Measurements from ENCODE around the gene RASAL2.

- TF ChIP-seq, protein P1, sequence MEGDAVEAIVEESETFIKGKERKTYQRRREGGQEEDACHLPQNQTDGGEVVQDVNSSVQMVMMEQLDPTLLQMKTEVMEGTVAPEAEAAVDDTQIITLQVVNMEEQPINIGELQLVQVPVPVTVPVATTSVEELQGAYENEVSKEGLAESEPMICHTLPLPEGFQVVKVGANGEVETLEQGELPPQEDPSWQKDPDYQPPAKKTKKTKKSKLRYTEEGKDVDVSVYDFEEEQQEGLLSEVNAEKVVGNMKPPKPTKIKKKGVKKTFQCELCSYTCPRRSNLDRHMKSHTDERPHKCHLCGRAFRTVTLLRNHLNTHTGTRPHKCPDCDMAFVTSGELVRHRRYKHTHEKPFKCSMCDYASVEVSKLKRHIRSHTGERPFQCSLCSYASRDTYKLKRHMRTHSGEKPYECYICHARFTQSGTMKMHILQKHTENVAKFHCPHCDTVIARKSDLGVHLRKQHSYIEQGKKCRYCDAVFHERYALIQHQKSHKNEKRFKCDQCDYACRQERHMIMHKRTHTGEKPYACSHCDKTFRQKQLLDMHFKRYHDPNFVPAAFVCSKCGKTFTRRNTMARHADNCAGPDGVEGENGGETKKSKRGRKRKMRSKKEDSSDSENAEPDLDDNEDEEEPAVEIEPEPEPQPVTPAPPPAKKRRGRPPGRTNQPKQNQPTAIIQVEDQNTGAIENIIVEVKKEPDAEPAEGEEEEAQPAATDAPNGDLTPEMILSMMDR (conservative IDR thresholded peaks at IDR 0.05; ENCODE audit: low read depth in 2 of 2) = no peak
- TF ChIP-seq POLR2AphosphoS5 (IDR thresholded peaks at IDR 0.05; ENCODE audit: low read depth) (no peak), ZNF114 (CRISPR knock-in tag; IDR thresholded peaks at IDR 0.05) (no peak), ZNF331 (CRISPR knock-in tag; IDR thresholded peaks at IDR 0.05; ENCODE audit: low read depth) (no peak), EZH2phosphoT487 (IDR thresholded peaks at IDR 0.05; ENCODE audit: unreplicated experiment) (no peak), JUNB (IDR thresholded peaks at IDR 0.05; ENCODE audit: unreplicated experiment) (no peak), EZH2 (IDR thresholded peaks at IDR 0.05; ENCODE audit: low read depth, unreplicated experiment) (no peak), STAT1 (IDR thresholded peaks at IDR 0.05; ENCODE audit: unreplicated experiment) (no peak), ETS1 (IDR thresholded peaks at IDR 0.05) (no peak), NANOG (IDR thresholded peaks at IDR 0.05; ENCODE audit: borderline replicate concordance) (no peak), CREB1 (CRISPR knock-in tag; IDR thresholded peaks at IDR 0.05; ENCODE audit: low read depth) (no peak)
- TF ChIP-seq, protein P2, sequence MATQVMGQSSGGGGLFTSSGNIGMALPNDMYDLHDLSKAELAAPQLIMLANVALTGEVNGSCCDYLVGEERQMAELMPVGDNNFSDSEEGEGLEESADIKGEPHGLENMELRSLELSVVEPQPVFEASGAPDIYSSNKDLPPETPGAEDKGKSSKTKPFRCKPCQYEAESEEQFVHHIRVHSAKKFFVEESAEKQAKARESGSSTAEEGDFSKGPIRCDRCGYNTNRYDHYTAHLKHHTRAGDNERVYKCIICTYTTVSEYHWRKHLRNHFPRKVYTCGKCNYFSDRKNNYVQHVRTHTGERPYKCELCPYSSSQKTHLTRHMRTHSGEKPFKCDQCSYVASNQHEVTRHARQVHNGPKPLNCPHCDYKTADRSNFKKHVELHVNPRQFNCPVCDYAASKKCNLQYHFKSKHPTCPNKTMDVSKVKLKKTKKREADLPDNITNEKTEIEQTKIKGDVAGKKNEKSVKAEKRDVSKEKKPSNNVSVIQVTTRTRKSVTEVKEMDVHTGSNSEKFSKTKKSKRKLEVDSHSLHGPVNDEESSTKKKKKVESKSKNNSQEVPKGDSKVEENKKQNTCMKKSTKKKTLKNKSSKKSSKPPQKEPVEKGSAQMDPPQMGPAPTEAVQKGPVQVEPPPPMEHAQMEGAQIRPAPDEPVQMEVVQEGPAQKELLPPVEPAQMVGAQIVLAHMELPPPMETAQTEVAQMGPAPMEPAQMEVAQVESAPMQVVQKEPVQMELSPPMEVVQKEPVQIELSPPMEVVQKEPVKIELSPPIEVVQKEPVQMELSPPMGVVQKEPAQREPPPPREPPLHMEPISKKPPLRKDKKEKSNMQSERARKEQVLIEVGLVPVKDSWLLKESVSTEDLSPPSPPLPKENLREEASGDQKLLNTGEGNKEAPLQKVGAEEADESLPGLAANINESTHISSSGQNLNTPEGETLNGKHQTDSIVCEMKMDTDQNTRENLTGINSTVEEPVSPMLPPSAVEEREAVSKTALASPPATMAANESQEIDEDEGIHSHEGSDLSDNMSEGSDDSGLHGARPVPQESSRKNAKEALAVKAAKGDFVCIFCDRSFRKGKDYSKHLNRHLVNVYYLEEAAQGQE (IDR thresholded peaks at IDR 0.05; ENCODE audit: unreplicated experiment) = no peak
Observed at GRCh38 chr1:178418284-178418955, 324.5 kb downstream of the RASAL2 start.

Data from GM23338 (cell line).